Measurements from ENCODE around the gene CENPM. TPM values are rescaled to one million over a fixed set of nuclear protein-coding genes. Genes with fewer than 3 reads are reported as not detected.

CENPM gene
- total RNA-seq, 1 donor from 2014 or later = 6.9 TPM

DNA sequence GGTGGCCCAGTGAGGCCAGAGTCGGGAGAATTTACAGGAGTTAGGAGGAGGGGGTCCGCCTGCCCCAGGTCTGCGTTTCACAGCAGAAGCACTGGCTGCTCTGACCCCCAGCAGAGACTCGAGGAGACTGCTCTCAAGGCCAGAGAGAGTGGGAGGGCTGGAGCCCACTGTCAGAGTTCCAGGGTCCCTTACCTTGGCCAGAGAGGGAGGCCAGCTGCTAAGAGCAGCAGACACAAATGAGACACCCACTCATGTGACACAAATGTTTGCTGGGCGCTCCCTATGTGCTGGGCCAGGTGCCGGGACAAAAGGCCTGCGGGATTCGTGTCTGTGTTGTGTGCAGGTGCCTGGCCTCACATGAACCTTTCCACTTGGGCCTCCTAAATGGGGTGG is 17.5 kb downstream of the CENPM start:
- Mint-ChIP-seq H3K4me3 (ENCODE audit: unreplicated experiment) (no peak overlapping the region), H3K27ac (ENCODE audit: unreplicated experiment) (no peak overlapping the region), H3K9me3 (ENCODE audit: unreplicated experiment) (no peaks in the 10 kb centered on the region), H3K27me3 (ENCODE audit: unreplicated experiment) (peaks cover 19% of the 10 kb centered on the region), H3K36me3 (ENCODE audit: unreplicated experiment) (no peaks in the 10 kb centered on the region), H3K4me1 (ENCODE audit: unreplicated experiment) (peaks cover 4% of the 10 kb centered on the region)
- DNase-seq (ENCODE audit: extremely low spot score, unreplicated experiment) = no peak
- TF ChIP-seq, protein P1, sequence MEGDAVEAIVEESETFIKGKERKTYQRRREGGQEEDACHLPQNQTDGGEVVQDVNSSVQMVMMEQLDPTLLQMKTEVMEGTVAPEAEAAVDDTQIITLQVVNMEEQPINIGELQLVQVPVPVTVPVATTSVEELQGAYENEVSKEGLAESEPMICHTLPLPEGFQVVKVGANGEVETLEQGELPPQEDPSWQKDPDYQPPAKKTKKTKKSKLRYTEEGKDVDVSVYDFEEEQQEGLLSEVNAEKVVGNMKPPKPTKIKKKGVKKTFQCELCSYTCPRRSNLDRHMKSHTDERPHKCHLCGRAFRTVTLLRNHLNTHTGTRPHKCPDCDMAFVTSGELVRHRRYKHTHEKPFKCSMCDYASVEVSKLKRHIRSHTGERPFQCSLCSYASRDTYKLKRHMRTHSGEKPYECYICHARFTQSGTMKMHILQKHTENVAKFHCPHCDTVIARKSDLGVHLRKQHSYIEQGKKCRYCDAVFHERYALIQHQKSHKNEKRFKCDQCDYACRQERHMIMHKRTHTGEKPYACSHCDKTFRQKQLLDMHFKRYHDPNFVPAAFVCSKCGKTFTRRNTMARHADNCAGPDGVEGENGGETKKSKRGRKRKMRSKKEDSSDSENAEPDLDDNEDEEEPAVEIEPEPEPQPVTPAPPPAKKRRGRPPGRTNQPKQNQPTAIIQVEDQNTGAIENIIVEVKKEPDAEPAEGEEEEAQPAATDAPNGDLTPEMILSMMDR (IDR thresholded peaks at IDR 0.05) = no peak

DNA sequence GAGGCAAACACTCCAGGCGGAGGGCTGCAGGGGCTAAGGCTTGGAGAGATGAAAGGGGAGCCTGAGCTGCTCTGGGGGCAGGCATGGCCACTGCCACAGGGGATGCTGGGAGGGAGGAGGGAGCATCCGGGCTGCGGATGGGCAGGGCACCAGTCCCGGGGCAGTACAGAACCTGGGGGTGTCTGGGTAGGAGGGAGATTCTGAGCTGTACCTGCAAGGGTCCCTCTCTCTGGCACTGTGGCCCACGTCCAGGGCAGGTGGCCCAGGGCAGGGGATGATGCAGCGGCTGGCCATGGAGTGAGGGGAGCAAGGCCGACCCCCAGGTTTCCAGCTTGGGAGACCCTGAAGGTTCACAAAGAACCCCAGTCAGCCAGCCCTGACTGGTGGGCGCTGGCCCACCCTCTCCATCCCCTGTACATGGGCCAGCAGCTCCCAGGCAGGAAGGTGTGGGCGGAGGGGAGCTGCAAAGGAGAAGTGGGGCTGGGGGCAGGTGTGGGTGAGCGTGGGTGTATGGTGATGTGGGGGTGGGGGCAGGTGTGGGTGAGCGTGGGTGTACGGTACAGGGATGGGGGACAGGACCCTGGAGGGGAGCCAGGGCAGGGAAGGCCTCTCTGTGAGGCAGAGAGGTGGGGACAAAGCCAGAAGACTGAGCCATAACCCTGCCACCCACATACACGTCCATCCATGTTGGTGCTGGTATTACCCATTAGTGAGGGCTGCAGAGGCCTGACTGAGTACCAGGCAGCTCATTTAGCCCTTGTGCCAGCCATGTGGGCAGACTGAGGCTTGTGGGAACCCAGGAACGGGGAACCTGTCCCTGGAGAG is 18.1 kb downstream of the CENPM start:
- peaks cover 4% of the 10 kb centered on the region for H3K4me1 Mint-ChIP-seq (ENCODE audit: unreplicated experiment)
- no peak for DNase-seq (ENCODE audit: extremely low spot score, unreplicated experiment)
- no peaks in the 10 kb centered on the region for H3K9me3 Mint-ChIP-seq (ENCODE audit: unreplicated experiment)
- H3K27ac Mint-ChIP-seq (ENCODE audit: unreplicated experiment) = no peak overlapping the region
- no peaks in the 10 kb centered on the region for H3K36me3 Mint-ChIP-seq (ENCODE audit: unreplicated experiment)
- peaks cover 19% of the 10 kb centered on the region for H3K27me3 Mint-ChIP-seq (ENCODE audit: unreplicated experiment)
- TF ChIP-seq, protein P1 (IDR thresholded peaks at IDR 0.05) = no peak
- H3K4me3 Mint-ChIP-seq (ENCODE audit: unreplicated experiment) = no peak overlapping the region

DNA sequence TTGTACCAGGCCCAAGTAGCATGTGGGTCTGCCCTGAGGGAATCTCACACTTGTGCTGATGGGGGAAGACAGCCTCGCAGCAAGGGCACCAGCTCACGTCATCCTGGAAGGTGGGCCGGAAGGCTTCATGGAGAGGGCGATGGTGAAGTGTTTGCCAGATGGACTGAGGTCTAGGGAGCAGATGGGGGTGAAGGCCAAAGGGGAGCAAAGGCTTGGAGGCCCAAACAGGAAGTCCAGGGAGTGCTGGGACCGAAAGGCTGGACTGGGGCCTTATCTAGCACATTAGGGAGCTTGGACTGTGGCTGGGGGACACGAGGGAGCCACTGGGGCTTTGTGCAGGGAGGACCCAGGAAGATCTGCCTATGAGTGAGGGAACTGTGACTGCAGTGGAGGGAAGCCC is 19.1 kb downstream of the CENPM start:
- no peaks in the 10 kb centered on the region for H3K9me3 Mint-ChIP-seq (ENCODE audit: unreplicated experiment)
- no peak overlapping the region for H3K4me3 Mint-ChIP-seq (ENCODE audit: unreplicated experiment)
- H3K36me3 Mint-ChIP-seq (ENCODE audit: unreplicated experiment) = no peaks in the 10 kb centered on the region
- H3K4me1 Mint-ChIP-seq (ENCODE audit: unreplicated experiment) = peaks cover 4% of the 10 kb centered on the region
- H3K27me3 Mint-ChIP-seq (ENCODE audit: unreplicated experiment) = peaks cover 19% of the 10 kb centered on the region
- H3K27ac Mint-ChIP-seq (ENCODE audit: unreplicated experiment) = no peak overlapping the region
- no peak for DNase-seq (ENCODE audit: extremely low spot score, unreplicated experiment)
- TF ChIP-seq, protein P1 (IDR thresholded peaks at IDR 0.05) = no peak

DNA sequence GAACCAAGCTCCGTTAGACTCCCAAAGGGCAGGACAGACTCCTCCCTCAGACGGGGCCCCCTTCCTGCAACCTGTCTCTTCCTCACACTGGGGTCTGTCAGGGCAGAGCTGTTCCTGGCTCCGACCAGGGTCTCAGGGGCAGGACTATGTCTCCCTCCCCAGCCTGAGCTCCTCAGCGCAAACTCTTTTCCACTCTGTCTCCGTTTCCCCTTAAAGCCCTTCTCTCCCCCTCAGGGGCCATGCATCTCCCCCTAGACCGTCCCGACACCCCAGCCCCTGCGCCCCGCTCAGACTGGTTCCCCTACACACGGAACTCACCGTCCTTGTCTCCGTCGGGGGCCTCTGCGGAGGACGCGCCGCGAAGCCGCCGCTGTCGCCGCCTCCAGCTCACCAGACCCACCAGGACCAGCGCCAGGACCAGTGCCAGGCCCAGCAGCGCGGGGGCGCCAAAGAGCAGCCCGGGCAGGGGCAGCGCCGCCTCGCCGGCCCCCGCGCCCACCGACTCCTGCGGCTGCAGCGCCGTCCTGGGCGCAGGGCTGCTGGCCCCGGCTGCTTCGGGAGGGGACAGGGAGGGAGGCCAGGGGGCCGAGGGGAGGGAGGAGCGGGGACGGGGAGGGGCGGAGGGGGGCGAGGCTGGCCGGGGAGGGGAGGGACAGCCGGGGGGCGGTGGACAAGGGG is 21.0 kb downstream of the CENPM start:
- Mint-ChIP-seq H3K4me3 (ENCODE audit: unreplicated experiment) (peak overlapping the region; percentile 57), H3K9me3 (ENCODE audit: unreplicated experiment) (no peaks in the 10 kb centered on the region), H3K27ac (ENCODE audit: unreplicated experiment) (no peak overlapping the region), H3K27me3 (ENCODE audit: unreplicated experiment) (peaks cover 19% of the 10 kb centered on the region), H3K36me3 (ENCODE audit: unreplicated experiment) (no peaks in the 10 kb centered on the region), H3K4me1 (ENCODE audit: unreplicated experiment) (peaks cover 4% of the 10 kb centered on the region)
- TF ChIP-seq, protein P1 (IDR thresholded peaks at IDR 0.05) = peak; percentile 77
- DNase-seq (ENCODE audit: extremely low spot score, unreplicated experiment) = peak; percentile 90

DNA sequence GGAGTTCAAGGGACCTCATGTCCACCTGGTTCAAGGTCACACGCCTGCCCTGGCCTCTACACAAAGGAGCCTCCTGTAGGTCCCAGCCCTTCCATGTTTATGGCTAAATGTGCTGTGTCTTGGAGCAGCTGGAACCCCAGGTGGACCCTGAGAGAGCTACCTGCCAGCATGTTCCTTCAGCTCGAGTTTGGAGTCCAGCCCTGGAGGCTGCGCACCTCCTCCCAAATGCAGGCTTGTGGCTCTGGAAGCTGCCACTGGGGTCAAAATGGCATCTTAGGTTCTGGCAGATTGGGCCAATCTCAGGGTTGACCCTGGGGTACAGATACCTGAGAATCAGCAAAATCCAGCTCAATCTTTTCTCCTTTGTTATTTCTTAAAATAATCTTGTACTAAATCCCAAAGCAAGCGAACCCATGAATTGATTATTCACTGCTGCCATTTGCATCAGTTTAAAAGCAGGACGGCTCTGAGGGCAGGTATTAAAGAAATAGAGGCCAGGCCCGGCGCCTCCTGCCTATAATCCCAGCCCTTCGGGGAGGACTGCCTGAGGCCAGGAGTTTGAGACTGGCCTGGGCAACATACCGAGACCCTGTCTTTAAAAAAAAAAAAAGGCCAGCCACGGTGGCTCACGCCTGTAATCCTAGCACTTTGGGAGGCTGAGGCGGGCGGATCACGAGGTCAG is 23.2 kb downstream of the CENPM start:
- Mint-ChIP-seq H3K9me3 (ENCODE audit: unreplicated experiment) (no peaks in the 10 kb centered on the region), H3K27ac (ENCODE audit: unreplicated experiment) (no peak overlapping the region), H3K4me1 (ENCODE audit: unreplicated experiment) (peaks cover 13% of the 10 kb centered on the region), H3K27me3 (ENCODE audit: unreplicated experiment) (peaks cover 19% of the 10 kb centered on the region), H3K36me3 (ENCODE audit: unreplicated experiment) (no peaks in the 10 kb centered on the region), H3K4me3 (ENCODE audit: unreplicated experiment) (no peak overlapping the region)
- DNase-seq (ENCODE audit: extremely low spot score, unreplicated experiment) = no peak
- TF ChIP-seq, protein P1 (IDR thresholded peaks at IDR 0.05) = no peak

Measured in osteocyte (in vitro differentiated cells).